Transverse colon (tissue), 4 donors: Measurements from ENCODE around the gene ALK.

ENCODE experiments used
- CTCF ChIP-seq, 5 experiments: fragments of 200-600 bp in 3 of 5; fragments of 450-650 bp in 2 of 5; sonication (generic) in 3 of 5; IDR thresholded peaks; 1 replicate in 2 of 5; 2 replicates in 3 of 5; pipeline ENCODE4 v1.5.1; 2016 to 2017; ENCODE audit warnings: antibody characterized with exemption in 5 of 5, inconsistent platforms in 3 of 5, mild to moderate bottlenecking in 2 of 5, moderate library complexity in 1 of 5
- EP300 ChIP-seq: sonication (generic); formaldehyde crosslinking; IDR thresholded peaks from one replicate; pipeline ENCODE4 v1.6.1; 2017; ENCODE audit warnings: antibody characterized with exemption, low read depth
- POLR2A ChIP-seq: fragments of 450-650 bp; IDR thresholded peaks from one replicate; pipeline ENCODE4 v1.6.1; 2016; ENCODE audit warnings: antibody characterized with exemption, mild to moderate bottlenecking, moderate library complexity
- POLR2AphosphoS5 ChIP-seq, 3 donors: sonication (generic); formaldehyde crosslinking; IDR thresholded peaks; one replicate each; pipeline ENCODE4 v1.6.1; 2016; ENCODE audit warnings: antibody characterized with exemption in 3 of 3

GRCh38 chr2:29326926-29327325 lies 594.5 kb downstream of the ALK start:
- TF ChIP-seq CTCF (IDR thresholded peaks at IDR 0.05), result no peak
- TF ChIP-seq POLR2A, result no peak
- TF ChIP-seq EP300, result no peak
- no peak for TF ChIP-seq POLR2AphosphoS5 (IDR thresholded peaks at IDR 0.05)
